Left ventricle myocardium superior (tissue), 1 donor: Measurements from ENCODE around the gene KIF25. TPM values are rescaled to one million over a fixed set of nuclear protein-coding genes. Genes with fewer than 3 reads are reported as not detected.

Experiments
- ATAC-seq: fragments of 200-7000 bp; cut with Tn5 transposase; one replicate; pipeline ENCODE4 v1.9.1; 2020; ENCODE audit warnings: mild to moderate bottlenecking, moderate library complexity
- DNase-seq: peaks from one replicate; pipeline ENCODE4 v3.0.0-alpha.2; 2020
- intact Hi-C: fragments of 100-400 bp; cut with micrococcal nuclease; formaldehyde crosslinking; loops from one replicate; pipeline ENCODE4 v1.11.0; 2022
- total RNA-seq: library from RNA; stranded (reverse); fragmentation: NEBNext Ultra II Directional; extraction: Animal tissue kit (Norgen Biotek cat#: 25700); gene quantifications from one replicate; pipeline ENCODE4 v1.2.1, GENCODE V29; 2021
- donor health status: DM: no; HTN: yes; CAD: no; lungs with severe emphysema.

Gene KIF25
- total RNA-seq, 1 donor from 2014 or later: not detected

- ATAC-seq (no peak), DNase-seq (no peak)
Measured at GRCh38 chr6:168043848-168044415, 46.5 kb downstream of the KIF25 start.

GRCh38 chr6:168044521-168045130 is 47.2 kb downstream of the KIF25 start:
- intact Hi-C loops: no loop called here
- no peak for ATAC-seq
- no peak for DNase-seq

More at GRCh38 chr6:168043848-168044415, 46.5 kb downstream of the KIF25 start:
- intact Hi-C loops: no loop called here

GRCh38 chr6:168045141-168045691 is 47.7 kb downstream of the KIF25 start:
- DNase-seq (no peak), ATAC-seq (peak; percentile 54)
- intact Hi-C loops: no loop called here

- intact Hi-C loops: no loop called here
- peak; percentile 31 for ATAC-seq
- DNase-seq: no peak
Measured at GRCh38 chr6:168045706-168046620, 48.5 kb downstream of the KIF25 start.

GRCh38 chr6:168046696-168047095 is 49.2 kb downstream of the KIF25 start:
- DNase-seq (no peak), ATAC-seq (no peak)
- intact Hi-C loops: no loop called here

- no peak for ATAC-seq
Measured at GRCh38 chr6:168047841-168048723, 50.6 kb downstream of the KIF25 start.

GRCh38 chr6:168048724-168049025 is 51.2 kb downstream of the KIF25 start:
- ATAC-seq (no peak), DNase-seq (peak; percentile 14)
- intact Hi-C loops: no loop called here

More at GRCh38 chr6:168047841-168048723, 50.6 kb downstream of the KIF25 start:
- DNase-seq: no peak
- intact Hi-C loops: no loop called here

GRCh38 chr6:168049277-168049676 is 51.8 kb downstream of the KIF25 start:
- intact Hi-C loops: no loop called here
- DNase-seq: peak; percentile 28
- ATAC-seq: no peak

GRCh38 chr6:168049706-168050224 is 52.3 kb downstream of the KIF25 start:
- intact Hi-C loops: no loop called here
- no peak for ATAC-seq
- DNase-seq: peak; percentile 26

- ATAC-seq (no peak), DNase-seq (peak; percentile 33)
- intact Hi-C loops: no loop called here
Measured at GRCh38 chr6:168050225-168050880, 52.9 kb downstream of the KIF25 start.

GRCh38 chr6:168050881-168051586 is 53.6 kb downstream of the KIF25 start:
- DNase-seq: peak; percentile 29
- intact Hi-C loops: no loop called here
- no peak for ATAC-seq

- ATAC-seq: no peak
- DNase-seq: peak; percentile 12
- intact Hi-C loops: no loop called here
Measured at GRCh38 chr6:168051648-168052047, 54.2 kb downstream of the KIF25 start.

GRCh38 chr6:168052291-168052891 is 54.9 kb downstream of the KIF25 start:
- ATAC-seq: no peak
- DNase-seq: peak; percentile 28
- intact Hi-C loops: no loop called here

- DNase-seq (peak; percentile 23), ATAC-seq (no peak)
- intact Hi-C loops: no loop called here
Measured at GRCh38 chr6:168053086-168053956, 55.9 kb downstream of the KIF25 start.

- DNase-seq: peak; percentile 30
- no peak for ATAC-seq
Measured at GRCh38 chr6:168053957-168054471, 56.5 kb downstream of the KIF25 start.

More at GRCh38 chr6:168053957-168054471, 56.5 kb downstream of the KIF25 start:
- intact Hi-C loops: no loop called here
